ENCODE results near the gene XYLT1. TPM values are rescaled to one million over a fixed set of nuclear protein-coding genes. Genes with fewer than 3 reads are reported as not detected.

Gene XYLT1
- total RNA-seq, 1 donor from 2014 or later = 27.3 TPM

GRCh38 chr16:17276610-17277009 is 194.2 kb downstream of the XYLT1 start:
- H3K27ac ChIP-seq = no peak overlapping the region
- H3K4me3 ChIP-seq = no peak overlapping the region
- H3K4me1 ChIP-seq = peaks cover 7% of the 10 kb centered on the region
- TF ChIP-seq POLR2A (IDR thresholded peaks at IDR 0.05) (no peak), CTCF (IDR thresholded peaks at IDR 0.05) (no peak), POLR2AphosphoS5 (IDR thresholded peaks at IDR 0.05; ENCODE audit: insufficient read depth in 1 of 2, low read depth in 1 of 2) (no peak)
- no peaks in the 10 kb centered on the region for H3K27me3 ChIP-seq
- DNase-seq (ENCODE audit: extremely low spot score in 2 of 2) = no peak
- intact Hi-C loops (cut with DNase I) = loop anchor here (10.0 kb wide), 1 partner anchor 188 kb away; no protein-coding TSS in a partner anchor
- no peaks in the 10 kb centered on the region for H3K9me3 ChIP-seq
- H3K36me3 ChIP-seq = no peaks in the 10 kb centered on the region

DNA sequence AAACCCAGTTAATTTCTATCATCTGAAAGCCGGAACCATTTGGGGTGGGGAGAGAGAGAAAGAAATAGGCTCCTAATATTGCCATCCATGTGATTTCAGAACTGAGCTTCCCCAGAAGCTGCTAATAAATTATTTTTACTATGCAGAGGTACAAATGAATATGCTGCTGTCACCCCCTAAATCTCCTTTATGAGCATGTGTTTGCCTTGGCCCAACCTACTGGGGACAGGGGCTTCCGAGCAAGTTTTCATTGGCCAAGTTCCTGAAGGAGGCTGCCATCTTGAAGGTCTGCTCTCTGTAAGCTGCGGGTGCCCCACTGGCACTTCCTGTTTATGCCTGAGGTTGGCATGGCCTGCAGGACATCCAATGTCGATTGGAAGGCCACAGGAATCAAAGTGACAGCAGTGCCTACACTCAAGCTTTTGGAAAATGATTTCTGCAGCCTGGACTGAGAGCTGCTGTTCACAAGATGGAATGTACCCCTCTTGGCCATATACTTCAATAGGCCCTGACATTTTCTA is 194.7 kb downstream of the XYLT1 start:
- Histone ChIP-seq H3K36me3 (no peaks in the 10 kb centered on the region), H3K27ac (no peak overlapping the region), H3K4me1 (peaks cover 7% of the 10 kb centered on the region), H3K27me3 (no peaks in the 10 kb centered on the region), H3K4me3 (no peak overlapping the region), H3K9me3 (no peaks in the 10 kb centered on the region)
- TF ChIP-seq CTCF (IDR thresholded peaks at IDR 0.05) (no peak), POLR2A (IDR thresholded peaks at IDR 0.05) (no peak), POLR2AphosphoS5 (IDR thresholded peaks at IDR 0.05; ENCODE audit: insufficient read depth in 1 of 2, low read depth in 1 of 2) (no peak)
- intact Hi-C loops (cut with DNase I) = loop anchor here (10.0 kb wide), 1 partner anchor 189 kb away; no protein-coding TSS in a partner anchor
- DNase-seq (ENCODE audit: extremely low spot score in 2 of 2) = no peak

DNA sequence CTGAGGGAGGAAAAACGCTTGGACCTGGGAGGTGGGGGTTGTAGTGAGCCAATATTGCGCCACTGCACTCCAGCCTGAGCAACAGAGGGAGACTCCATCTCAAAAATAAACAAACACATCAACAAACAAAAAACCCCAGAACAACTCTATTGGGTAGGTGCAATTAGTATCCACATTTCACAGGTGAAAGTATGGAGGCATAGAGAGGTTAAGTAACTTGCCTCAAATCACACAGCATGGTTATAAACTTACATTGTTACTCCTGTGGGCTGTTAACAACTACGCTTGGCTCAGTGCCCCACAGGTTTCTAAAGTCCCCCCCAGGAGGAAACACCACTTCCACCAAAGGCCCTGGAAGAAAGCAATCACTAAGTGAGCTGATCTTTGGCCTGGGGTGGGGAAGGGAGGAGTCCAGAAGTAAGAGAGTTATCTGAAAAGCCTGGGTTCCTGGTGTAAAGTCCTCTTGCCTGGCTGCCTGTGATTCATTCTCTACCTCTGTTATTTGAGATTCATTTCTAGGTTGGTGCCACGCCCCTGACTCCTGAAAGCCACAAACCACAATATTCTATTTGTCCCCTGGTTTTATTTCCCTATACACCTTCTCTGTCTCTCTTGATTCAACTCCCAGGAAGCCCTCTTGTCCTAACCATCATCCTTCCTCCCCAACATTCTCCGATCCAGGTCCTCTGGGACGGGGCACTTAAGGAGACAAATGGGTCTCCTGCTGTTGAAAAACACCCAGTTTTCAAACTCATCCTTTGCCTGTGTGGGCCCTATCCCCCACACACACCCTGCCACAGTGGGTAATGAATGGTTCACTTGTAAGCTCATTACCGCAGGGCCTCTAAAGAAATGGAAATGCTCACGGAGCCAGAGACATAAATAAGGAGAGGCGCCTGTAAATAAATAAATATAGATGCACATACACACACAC is 195.4 kb downstream of the XYLT1 start:
- H3K36me3 ChIP-seq = no peaks in the 10 kb centered on the region
- no peak for TF ChIP-seq POLR2AphosphoS5 (IDR thresholded peaks at IDR 0.05; ENCODE audit: insufficient read depth in 1 of 2, low read depth in 1 of 2)
- TF ChIP-seq CTCF (IDR thresholded peaks at IDR 0.05) = no peak
- TF ChIP-seq POLR2A (IDR thresholded peaks at IDR 0.05) = no peak
- intact Hi-C loops (cut with DNase I) = loop anchor here (10.0 kb wide), 1 partner anchor 189 kb away; no protein-coding TSS in a partner anchor
- H3K9me3 ChIP-seq = no peaks in the 10 kb centered on the region
- DNase-seq (ENCODE audit: extremely low spot score in 2 of 2) = no peak
- no peaks in the 10 kb centered on the region for H3K27me3 ChIP-seq
- H3K4me3 ChIP-seq = no peak overlapping the region
- peaks cover 7% of the 10 kb centered on the region for H3K4me1 ChIP-seq
- no peak overlapping the region for H3K27ac ChIP-seq

DNA sequence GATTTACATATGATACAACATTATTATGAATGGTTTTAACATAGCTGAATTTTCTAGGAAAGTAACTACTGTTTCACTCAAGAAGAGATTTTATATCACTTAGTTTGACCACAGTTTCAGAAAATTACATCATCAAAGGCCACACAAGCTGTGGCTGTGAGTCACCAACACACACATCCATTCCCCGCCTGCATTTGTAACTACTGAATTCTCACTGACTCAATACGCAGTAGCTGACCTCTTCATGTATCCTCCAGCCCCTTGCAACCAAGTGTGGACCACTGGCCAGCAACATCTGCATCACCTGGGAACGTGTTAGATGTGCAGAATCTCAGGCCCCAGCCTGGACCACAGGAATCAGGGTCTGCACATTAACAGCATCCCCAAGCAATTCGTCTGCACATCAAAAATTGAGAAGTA is 197.6 kb downstream of the XYLT1 start:
- H3K36me3 ChIP-seq = no peaks in the 10 kb centered on the region
- no peak overlapping the region for H3K27ac ChIP-seq
- H3K4me3 ChIP-seq = no peak overlapping the region
- intact Hi-C loops (cut with DNase I) = loop anchor here (10.0 kb wide), 1 partner anchor 192 kb away; no protein-coding TSS in a partner anchor
- peaks cover 7% of the 10 kb centered on the region for H3K4me1 ChIP-seq
- H3K9me3 ChIP-seq = no peaks in the 10 kb centered on the region
- TF ChIP-seq POLR2AphosphoS5 (IDR thresholded peaks at IDR 0.05; ENCODE audit: insufficient read depth in 1 of 2, low read depth in 1 of 2) = peak in 1 of 2 donors; percentile 18
- TF ChIP-seq CTCF (IDR thresholded peaks at IDR 0.05) = no peak
- no peak for DNase-seq (ENCODE audit: extremely low spot score in 2 of 2)
- H3K27me3 ChIP-seq = no peaks in the 10 kb centered on the region

Measured in vagina (tissue), 2 donors.